ENCODE results near the gene SUMF1.

GRCh38 chr3:4466741-4467521, at the start of gene SUMF1:
- TF ChIP-seq POLR2A (IDR thresholded peaks at IDR 0.05; ENCODE audit: low read depth, low read length), result peak; percentile 87
- peak; percentile 87 for TF ChIP-seq TAF1 (IDR thresholded peaks at IDR 0.05; ENCODE audit: borderline replicate concordance, low read depth, low read length)
